BJ (cell line): ENCODE results near the gene KIF26B. TPM values are rescaled to one million over a fixed set of nuclear protein-coding genes. Genes with fewer than 3 reads are reported as not detected.

Experiments used
- CTCF ChIA-PET: fragments of 350-600 bp; formaldehyde crosslinking; extraction: SDS; loops from one replicate; lab custom pipeline; 2021; ENCODE audit warnings: antibody characterized with exemption, inconsistent platforms; lab: Yijun Ruan, JAX
- POLR2A ChIA-PET: fragments of 300-600 bp; sonication (Branson Sonifier 250); formaldehyde crosslinking; extraction: SDS; loops from one replicate; lab custom pipeline; 2021; ENCODE audit warnings: antibody characterized with exemption; lab: Charles Lee
- DNase-seq: peaks from one replicate; pipeline ENCODE4 v3.0.0-alpha.2; 2011; ENCODE audit warnings: low read depth
- H3K27me3 ChIP-seq: 2 replicates; pipeline ENCODE4 v1.6.0; 2011; ENCODE audit warnings: low read length; ENCODE audit not compliant: control insufficient read depth, insufficient read depth
- H3K36me3 ChIP-seq: 2 replicates; pipeline ENCODE4 v1.5.1; 2011; ENCODE audit warnings: low read length; ENCODE audit not compliant: control insufficient read depth, insufficient read depth
- H3K4me3 ChIP-seq: 2 replicates; pipeline ENCODE4 v1.5.1; 2011; ENCODE audit warnings: low read depth, mild to moderate bottlenecking, control low read depth, low read length
- polyA plus RNA-seq: library from polyadenylated mRNA; depleted of rRNA; stranded (reverse); fragments of >200 nt; gene quantifications from 2 replicates; pipeline ENCODE4 v1.2.3, GENCODE V29; 2011
- TF ChIP-seq, protein P1 (sequence below): IDR thresholded peaks from 2 replicates; pipeline ENCODE4 v1.5.1; 2011; ENCODE audit warnings: low read depth, mild to moderate bottlenecking, control low read depth, inconsistent platforms, low read length, moderate library complexity; ENCODE audit not compliant: insufficient read depth

The KIF26B gene
- polyA plus RNA-seq, 1 experiment: 2.8 TPM

DNA sequence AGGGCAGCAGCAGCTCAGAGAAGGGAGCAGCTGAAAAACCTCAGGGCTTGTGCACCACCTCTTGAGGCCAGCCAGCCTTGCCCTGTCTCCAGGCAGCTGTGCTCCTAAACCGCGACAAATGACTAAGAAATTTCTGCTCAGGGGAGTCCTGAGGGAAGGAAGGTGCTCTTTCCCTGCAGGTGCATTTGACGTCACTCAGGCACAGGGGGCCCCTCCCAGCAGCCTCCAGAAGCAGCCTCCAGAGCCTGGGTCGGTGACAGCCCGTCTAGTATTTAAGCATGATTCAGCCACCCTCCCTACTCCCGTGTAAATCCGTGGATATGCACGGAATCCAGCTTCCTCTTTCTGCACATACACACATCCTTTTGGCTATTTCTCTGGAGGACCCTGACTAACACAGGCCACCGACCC lies 560.5 kb downstream of the KIF26B start:
- DNase-seq: no peak
- TF ChIP-seq, protein P1, sequence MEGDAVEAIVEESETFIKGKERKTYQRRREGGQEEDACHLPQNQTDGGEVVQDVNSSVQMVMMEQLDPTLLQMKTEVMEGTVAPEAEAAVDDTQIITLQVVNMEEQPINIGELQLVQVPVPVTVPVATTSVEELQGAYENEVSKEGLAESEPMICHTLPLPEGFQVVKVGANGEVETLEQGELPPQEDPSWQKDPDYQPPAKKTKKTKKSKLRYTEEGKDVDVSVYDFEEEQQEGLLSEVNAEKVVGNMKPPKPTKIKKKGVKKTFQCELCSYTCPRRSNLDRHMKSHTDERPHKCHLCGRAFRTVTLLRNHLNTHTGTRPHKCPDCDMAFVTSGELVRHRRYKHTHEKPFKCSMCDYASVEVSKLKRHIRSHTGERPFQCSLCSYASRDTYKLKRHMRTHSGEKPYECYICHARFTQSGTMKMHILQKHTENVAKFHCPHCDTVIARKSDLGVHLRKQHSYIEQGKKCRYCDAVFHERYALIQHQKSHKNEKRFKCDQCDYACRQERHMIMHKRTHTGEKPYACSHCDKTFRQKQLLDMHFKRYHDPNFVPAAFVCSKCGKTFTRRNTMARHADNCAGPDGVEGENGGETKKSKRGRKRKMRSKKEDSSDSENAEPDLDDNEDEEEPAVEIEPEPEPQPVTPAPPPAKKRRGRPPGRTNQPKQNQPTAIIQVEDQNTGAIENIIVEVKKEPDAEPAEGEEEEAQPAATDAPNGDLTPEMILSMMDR: no peak
- CTCF ChIA-PET: no interaction called here
- POLR2A ChIA-PET: no interaction called here
- Histone ChIP-seq H3K4me3 (no peak overlapping the region), H3K36me3 (no peaks in the 10 kb centered on the region), H3K27me3 (no peaks in the 10 kb centered on the region)

DNA sequence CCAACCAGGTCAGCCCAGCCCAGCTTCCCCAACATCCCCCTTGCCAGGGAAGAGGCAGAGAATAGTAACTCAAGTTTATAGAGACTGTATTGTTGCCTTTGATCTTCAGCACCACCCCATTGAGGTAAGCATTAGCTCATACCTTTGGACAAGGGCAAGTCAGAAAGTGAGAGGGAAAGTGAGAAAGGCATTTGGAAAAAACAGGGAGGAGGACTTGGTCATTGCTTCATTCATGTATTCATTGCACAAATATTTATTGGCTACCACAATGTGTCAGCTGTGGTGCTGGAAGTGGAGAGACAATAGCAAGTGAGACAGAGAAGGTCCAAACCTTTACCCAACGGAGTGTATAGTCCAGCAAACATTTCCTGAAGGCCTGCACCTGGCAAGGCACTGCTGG lies 561.2 kb downstream of the KIF26B start:
- TF ChIP-seq, protein P1: no peak
- ChIA-PET POLR2A (no interaction called here), CTCF (interaction anchor here (1.0 kb wide), 1 partner anchor 32 kb away, joined by 3 read pairs; no protein-coding TSS in a partner anchor)
- peak; percentile 79 for DNase-seq
- no peaks in the 10 kb centered on the region for H3K36me3 ChIP-seq
- H3K4me3 ChIP-seq: no peak overlapping the region
- no peaks in the 10 kb centered on the region for H3K27me3 ChIP-seq

DNA sequence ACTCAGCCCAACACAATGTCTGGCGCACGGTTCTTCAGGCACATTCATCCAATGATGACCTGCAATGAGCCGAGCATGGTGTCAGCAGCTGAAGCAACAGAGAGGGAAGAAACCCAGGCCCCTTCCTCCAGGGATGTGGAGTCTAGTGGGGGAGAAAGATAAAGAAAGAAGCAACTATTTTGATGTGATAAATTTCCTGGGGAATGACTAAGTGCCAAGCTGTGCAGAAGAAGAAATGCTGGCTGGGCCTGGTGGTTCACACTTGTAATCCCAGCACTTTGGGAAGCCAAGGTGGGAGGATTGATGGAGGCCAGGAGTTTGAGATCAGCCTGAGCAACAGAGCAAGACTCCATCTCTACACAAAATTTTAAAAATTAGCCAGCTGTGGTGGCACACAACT lies 561.8 kb downstream of the KIF26B start:
- no peaks in the 10 kb centered on the region for H3K36me3 ChIP-seq
- CTCF ChIA-PET: interaction anchor here (0.6 to 1.0 kb wide), 2 partner anchors 32 to 73 kb away, joined by 3 read pairs; no protein-coding TSS in a partner anchor
- no peak overlapping the region for H3K4me3 ChIP-seq
- no peaks in the 10 kb centered on the region for H3K27me3 ChIP-seq
- TF ChIP-seq, protein P1: no peak
- POLR2A ChIA-PET: no interaction called here
- DNase-seq: no peak

DNA sequence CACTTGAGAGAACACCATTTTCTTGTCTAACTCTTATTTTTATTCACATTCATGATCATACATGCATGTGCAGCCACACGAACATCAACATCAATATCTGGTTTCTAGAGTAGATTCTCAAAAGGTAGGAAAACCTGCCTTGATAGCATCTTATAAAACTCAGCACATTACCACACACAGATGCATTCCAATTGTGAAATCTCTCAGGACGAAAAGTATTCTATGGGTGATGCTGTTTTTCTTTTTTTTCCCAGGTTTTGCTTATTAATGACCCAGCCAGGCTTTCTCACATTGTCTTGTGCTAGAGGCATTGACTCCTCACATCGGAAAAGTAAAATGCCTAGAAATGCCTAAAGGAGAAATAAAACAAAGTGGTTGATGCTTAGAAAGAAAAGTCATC lies 562.8 kb downstream of the KIF26B start:
- ChIA-PET POLR2A (no interaction called here), CTCF (no interaction called here)
- no peaks in the 10 kb centered on the region for H3K36me3 ChIP-seq
- TF ChIP-seq, protein P1: no peak
- no peak for DNase-seq
- H3K27me3 ChIP-seq: no peaks in the 10 kb centered on the region
- no peak overlapping the region for H3K4me3 ChIP-seq

DNA sequence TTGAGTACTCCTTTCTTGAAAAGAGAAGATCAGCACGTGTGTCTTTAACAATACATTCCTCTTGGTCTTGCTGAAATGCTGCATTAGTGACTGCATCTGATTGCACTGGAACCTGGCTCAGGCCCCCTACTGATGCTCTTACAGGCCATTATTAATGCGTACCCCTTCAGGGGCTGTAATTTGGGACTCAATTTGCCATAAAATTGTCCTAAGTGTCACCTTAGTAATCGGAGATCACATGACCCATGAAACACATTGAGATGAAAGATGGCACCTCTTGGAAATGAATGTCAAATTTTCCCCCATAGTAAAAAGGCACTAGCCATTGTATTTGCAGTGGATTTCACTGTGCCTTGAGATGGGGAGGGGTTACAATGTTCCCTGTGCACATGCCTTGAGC lies 563.3 kb downstream of the KIF26B start:
- H3K27me3 ChIP-seq: no peaks in the 10 kb centered on the region
- POLR2A ChIA-PET: no interaction called here
- H3K36me3 ChIP-seq: no peaks in the 10 kb centered on the region
- TF ChIP-seq, protein P1: no peak
- no peak for DNase-seq
- CTCF ChIA-PET: no interaction called here
- H3K4me3 ChIP-seq: no peak overlapping the region
